22Rv1 (cell line): Measurements from ENCODE around the gene DENND1C.

Source experiments
- CTCF ChIP-seq: fragments of 450-650 bp; IDR thresholded peaks from 2 replicates; pipeline ENCODE4 v1.5.1; 2017; ENCODE audit warnings: mild to moderate bottlenecking
- ZFX ChIP-seq: fragments of 450-650 bp; IDR thresholded peaks from 2 replicates; pipeline ENCODE4 v1.6.1; 2017; ENCODE audit warnings: antibody characterized with exemption, borderline replicate concordance

GRCh38 chr19:6483235-6483634, 1.6 kb upstream of the DENND1C start:
- TF ChIP-seq CTCF, result no peak
- TF ChIP-seq ZFX, result no peak
